ENCODE measurements around the gene WDR88.

- TF ChIP-seq CTCF (IDR thresholded peaks at IDR 0.05): no peak; the same call in 1 of the 2 replicates
- no peak for TF ChIP-seq ATF2 (CRISPR knock-in tag; IDR thresholded peaks at IDR 0.05; ENCODE audit: borderline replicate concordance, low read depth)
- no peak for TF ChIP-seq ZNF423 (CRISPR knock-in tag; IDR thresholded peaks at IDR 0.05)
- no peak for TF ChIP-seq ZNF121 (CRISPR knock-in tag; IDR thresholded peaks at IDR 0.05)
- TF ChIP-seq NFYB (CRISPR knock-in tag; conservative IDR thresholded peaks at IDR 0.05; ENCODE audit: low read depth): no peak
- TF ChIP-seq STAT6 (CRISPR knock-in tag; conservative IDR thresholded peaks at IDR 0.05; ENCODE audit: low read depth): no peak
- no peak for TF ChIP-seq E2F1 (CRISPR knock-in tag; IDR thresholded peaks at IDR 0.05)
- TF ChIP-seq RORB (CRISPR knock-in tag; IDR thresholded peaks at IDR 0.05): no peak
- no peak for TF ChIP-seq TP53 (CRISPR knock-in tag; IDR thresholded peaks at IDR 0.05)
- no peak for TF ChIP-seq ATF6 (CRISPR knock-in tag; IDR thresholded peaks at IDR 0.05)
- no peak for TF ChIP-seq FOXP1 (CRISPR knock-in tag; IDR thresholded peaks at IDR 0.05; ENCODE audit: borderline replicate concordance)
- TF ChIP-seq USF2 (CRISPR knock-in tag; IDR thresholded peaks at IDR 0.05): no peak
- no peak for TF ChIP-seq HMGA2 (CRISPR knock-in tag; IDR thresholded peaks at IDR 0.05)
- no peak for TF ChIP-seq NR3C1 (CRISPR knock-in tag; conservative IDR thresholded peaks at IDR 0.05; ENCODE audit: low read depth)
Observed at GRCh38 chr19:33192010-33192409, 60.1 kb downstream of the WDR88 start.

Data from WTC11 (cell line).